Measurements from ENCODE around the gene KCNA10.

The KCNA10 gene

GRCh38 chr1:110495926-110496600, 22.9 kb downstream of the KCNA10 start:
- DNase-seq = peak; percentile 67 to 75

- DNase-seq = no peak
Observed at GRCh38 chr1:110494522-110495406, 24.2 kb downstream of the KCNA10 start.

- no peak for DNase-seq
Observed at GRCh38 chr1:110494036-110494435, 24.9 kb downstream of the KCNA10 start.

GRCh38 chr1:110493059-110493699, 25.8 kb downstream of the KCNA10 start:
- DNase-seq = no peak

GRCh38 chr1:110492573-110492972, 26.4 kb downstream of the KCNA10 start:
- no peak for DNase-seq

- DNase-seq = no peak
Observed at GRCh38 chr1:110490791-110491451, 28.1 kb downstream of the KCNA10 start.

- no peak for DNase-seq
Observed at GRCh38 chr1:110489973-110490542, 28.9 kb downstream of the KCNA10 start.

GRCh38 chr1:110489406-110489805, 29.6 kb downstream of the KCNA10 start:
- no peak for DNase-seq

GRCh38 chr1:110488867-110489266, 30.1 kb downstream of the KCNA10 start:
- no peak for DNase-seq

GRCh38 chr1:110488161-110488560, 30.8 kb downstream of the KCNA10 start:
- no peak for DNase-seq

GRCh38 chr1:110487726-110488125, 31.2 kb downstream of the KCNA10 start:
- DNase-seq = no peak

GRCh38 chr1:110485725-110486124, 33.2 kb downstream of the KCNA10 start:
- DNase-seq = no peak

- DNase-seq = no peak
Observed at GRCh38 chr1:110484801-110485200, 34.2 kb downstream of the KCNA10 start.

GRCh38 chr1:110483308-110483685, 35.7 kb downstream of the KCNA10 start:
- DNase-seq = no peak

- DNase-seq = no peak
Observed at GRCh38 chr1:110482662-110483307, 36.2 kb downstream of the KCNA10 start.

- no peak for DNase-seq
Observed at GRCh38 chr1:110481968-110482623, 36.9 kb downstream of the KCNA10 start.

- DNase-seq = no peak
Observed at GRCh38 chr1:110480356-110481096, 38.4 kb downstream of the KCNA10 start.

- no peak for DNase-seq
Observed at GRCh38 chr1:110478886-110479285, 40.1 kb downstream of the KCNA10 start.

GRCh38 chr1:110477967-110478640, 40.9 kb downstream of the KCNA10 start:
- DNase-seq = no peak

- no peak for DNase-seq
Observed at GRCh38 chr1:110477445-110477957, 41.5 kb downstream of the KCNA10 start.
